NCI-H2081 (cell line): ENCODE data around the gene SNAPC4.
A peak's percentile ranks its signal among the peaks of the same experiment; 100 is the strongest.

Experiments
- DNase-seq, 2 experiments: peaks; one replicate each; lab custom pipeline; 2025; lab: John Stamatoyannopoulos, UW

SNAPC4 gene, protein sequence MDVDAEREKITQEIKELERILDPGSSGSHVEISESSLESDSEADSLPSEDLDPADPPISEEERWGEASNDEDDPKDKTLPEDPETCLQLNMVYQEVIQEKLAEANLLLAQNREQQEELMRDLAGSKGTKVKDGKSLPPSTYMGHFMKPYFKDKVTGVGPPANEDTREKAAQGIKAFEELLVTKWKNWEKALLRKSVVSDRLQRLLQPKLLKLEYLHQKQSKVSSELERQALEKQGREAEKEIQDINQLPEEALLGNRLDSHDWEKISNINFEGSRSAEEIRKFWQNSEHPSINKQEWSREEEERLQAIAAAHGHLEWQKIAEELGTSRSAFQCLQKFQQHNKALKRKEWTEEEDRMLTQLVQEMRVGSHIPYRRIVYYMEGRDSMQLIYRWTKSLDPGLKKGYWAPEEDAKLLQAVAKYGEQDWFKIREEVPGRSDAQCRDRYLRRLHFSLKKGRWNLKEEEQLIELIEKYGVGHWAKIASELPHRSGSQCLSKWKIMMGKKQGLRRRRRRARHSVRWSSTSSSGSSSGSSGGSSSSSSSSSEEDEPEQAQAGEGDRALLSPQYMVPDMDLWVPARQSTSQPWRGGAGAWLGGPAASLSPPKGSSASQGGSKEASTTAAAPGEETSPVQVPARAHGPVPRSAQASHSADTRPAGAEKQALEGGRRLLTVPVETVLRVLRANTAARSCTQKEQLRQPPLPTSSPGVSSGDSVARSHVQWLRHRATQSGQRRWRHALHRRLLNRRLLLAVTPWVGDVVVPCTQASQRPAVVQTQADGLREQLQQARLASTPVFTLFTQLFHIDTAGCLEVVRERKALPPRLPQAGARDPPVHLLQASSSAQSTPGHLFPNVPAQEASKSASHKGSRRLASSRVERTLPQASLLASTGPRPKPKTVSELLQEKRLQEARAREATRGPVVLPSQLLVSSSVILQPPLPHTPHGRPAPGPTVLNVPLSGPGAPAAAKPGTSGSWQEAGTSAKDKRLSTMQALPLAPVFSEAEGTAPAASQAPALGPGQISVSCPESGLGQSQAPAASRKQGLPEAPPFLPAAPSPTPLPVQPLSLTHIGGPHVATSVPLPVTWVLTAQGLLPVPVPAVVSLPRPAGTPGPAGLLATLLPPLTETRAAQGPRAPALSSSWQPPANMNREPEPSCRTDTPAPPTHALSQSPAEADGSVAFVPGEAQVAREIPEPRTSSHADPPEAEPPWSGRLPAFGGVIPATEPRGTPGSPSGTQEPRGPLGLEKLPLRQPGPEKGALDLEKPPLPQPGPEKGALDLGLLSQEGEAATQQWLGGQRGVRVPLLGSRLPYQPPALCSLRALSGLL (N-terminal part only)

DNA sequence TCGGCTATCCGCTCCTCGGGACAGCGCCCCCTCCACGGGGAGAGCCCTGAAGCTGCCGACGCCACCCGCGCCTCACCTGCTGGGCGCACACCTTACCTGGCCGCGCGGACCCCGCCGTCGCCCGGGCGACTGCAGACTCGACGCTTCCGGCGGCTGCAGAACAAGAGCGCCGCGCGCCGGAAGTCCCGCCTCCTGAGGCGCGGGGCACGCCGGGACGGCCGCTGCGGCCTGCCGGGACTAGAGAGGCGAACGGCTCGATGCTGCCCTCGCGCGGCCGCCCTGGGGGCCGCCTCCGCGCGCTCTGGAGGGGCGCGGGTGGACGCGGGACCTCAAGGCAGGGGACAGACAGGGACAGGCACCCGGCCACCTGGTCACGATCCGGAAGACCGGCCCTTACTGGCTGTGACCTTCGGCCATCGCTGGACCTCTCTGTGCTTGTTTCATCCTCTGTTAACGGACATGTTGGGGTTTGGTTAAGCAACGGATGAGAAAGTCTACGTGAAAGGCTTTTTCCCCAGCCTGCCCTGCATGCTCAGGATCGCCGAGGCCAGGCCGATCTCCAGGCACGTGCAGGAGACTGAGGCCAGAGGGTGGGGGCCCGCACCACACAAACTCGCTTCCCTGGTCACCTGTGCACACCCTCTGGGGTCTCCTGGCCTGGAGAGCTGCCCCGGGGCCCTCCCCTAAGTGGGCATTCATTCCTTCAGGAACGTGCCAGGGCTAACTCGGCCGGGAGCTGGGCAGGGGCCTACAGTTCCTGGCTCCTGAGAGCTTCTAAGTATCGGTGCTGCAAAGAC is at the start of gene SNAPC4:
SNAPC4 (minus strand) TSS at position 133 of the 797 bp plus-strand sequence. CDS start 1,742 bp downstream, outside the sequence.
- peak; percentile 90 to 91 for DNase-seq

DNA sequence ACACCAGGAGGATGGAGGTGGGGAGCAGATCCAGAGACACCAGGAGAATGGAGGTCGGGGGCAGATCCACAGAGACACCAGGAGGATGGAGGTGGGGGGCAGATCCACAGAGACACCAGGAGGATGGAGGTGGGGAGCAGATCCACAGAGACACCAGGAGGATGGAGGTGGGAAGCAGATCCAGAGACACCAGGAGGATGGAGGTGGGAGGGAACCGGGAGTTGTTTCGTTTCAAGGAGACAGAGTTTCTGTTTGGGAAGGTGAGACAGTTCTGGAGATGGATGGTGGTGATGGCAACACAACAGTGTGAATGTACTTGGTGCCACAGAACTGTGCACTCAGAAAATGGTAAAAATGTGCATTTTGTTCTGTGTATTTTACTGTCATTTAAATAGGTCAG is 48.7 kb upstream of the SNAPC4 start:
- no peak for DNase-seq

DNA sequence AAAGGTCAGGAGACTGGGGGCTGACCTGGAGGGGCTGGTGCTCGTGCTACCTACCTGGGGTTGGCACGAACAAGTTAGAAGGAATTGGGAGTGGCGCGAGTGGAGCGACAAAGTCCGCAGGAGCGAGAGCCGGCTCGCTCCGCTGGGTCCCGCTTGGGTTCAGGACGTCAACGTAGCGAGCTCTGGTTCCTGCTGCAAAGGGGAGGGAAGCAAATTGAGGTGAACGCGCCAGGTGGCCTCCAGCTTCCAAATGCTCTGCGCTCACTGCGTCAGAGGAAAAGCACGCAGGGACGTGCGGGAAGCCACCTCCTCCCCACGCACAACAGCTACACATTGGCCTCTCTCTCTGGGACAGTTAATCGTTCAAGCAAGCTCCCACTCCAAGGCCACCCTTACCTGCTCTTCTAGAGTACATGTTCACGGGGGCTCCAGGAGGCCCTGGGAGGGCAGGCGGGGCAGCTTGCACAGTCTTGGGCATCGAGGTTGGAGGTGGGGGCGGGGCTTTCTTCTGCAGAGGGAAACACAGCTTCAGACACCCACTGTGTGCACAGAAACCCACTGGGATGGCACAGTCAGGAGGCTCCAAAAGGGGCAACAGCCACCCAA is 47.3 kb upstream of the SNAPC4 start:
- no peak for DNase-seq

DNA sequence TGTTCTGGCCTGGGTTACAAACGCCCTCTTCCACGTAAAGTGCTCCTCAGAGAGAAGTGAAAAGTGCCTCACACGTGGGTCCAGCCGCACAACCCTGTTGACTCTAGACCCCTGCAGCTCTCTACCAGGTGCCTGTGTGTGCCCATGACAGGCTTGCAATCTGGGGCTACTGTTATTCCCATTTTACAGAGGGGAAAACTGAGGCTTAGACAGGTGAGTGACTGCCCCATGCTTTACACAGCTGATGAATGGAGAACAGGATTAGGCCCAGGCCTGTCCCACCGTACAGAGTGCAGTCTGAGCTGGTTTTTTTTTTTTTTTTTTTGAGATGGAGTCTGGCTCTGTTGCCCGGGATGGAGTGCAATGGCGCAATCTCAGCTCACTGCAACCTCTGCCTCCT is 45.8 kb upstream of the SNAPC4 start:
- DNase-seq, result no peak

DNA sequence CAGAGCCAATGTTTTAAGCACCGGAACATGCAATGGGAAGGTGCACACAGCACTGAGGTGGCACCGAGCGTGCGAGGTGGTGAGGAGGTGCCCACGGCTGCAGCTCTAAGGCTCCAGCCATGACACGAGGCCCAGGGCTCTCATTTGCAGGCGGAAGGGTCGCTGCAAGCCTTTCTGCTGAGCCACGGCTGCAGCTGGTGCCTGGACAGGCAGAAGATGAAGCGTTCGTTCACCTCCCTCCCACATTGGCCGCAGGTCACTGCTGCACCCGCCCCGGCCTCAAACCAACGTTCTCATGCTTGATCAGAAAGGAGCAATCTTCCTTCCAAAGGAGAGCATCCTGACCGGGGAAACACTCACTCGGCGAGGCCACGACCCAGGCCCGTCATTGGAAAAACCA is 44.1 kb upstream of the SNAPC4 start:
- no peak for DNase-seq

DNA sequence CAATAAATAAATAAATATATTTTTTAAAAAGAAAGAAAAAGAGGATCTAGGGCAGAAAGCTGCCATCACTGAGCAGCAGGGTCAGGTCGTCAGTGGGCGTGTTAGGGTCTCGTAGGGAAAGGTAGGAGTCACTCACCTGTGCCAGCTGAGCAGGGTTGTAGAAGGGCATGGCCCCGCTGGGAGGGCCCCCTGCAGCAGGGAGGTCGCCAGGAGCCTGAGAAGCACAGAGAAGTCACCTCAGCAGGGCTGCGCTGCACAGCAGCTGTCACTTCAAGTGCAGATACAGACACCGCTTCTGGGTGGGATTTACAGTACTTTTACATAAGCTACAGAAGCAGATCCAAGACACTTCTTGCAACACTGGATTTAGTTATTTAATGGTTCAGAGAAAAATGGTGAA is 43.7 kb upstream of the SNAPC4 start:
- no peak for DNase-seq

DNA sequence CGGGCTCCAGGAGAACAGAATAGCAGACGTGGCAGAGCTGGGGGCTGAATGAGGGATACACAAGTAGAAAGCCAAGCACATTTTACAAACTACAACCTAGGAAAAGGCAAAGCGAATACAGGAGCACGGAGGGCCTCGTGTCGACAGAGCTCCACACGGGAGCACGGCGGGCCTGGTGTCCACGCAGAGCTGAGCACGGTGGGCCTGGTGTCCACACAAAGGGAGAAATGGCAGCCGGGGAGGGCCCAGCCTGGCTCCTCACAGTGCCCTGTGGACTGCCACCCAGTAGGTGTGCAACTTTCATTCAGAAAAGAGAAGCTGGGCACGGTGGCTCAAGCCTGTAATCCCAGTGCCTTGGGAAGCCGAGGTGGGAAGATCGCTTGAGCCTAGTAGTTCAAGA is 43.1 kb upstream of the SNAPC4 start:
- DNase-seq, result no peak

DNA sequence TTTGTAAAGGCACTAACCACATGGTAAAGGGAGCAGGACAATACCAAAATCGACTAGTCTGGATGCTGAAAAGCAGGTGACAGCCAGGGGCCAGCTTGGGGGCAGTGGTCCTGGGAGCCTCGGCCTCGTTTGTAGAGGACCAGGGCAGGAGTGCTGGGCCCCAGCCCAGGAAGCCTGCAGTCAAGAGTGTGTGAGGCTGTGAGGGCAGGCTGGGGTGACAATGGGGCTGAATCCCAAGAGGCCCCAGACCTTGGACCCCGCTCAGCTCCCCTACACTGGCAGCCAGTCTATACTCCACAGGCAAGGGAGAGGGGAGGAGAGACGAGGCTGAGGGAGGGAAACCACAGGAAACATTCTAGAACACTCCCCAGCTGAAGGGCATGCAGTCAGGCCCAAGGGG is 42.3 kb upstream of the SNAPC4 start:
- DNase-seq, result no peak

DNA sequence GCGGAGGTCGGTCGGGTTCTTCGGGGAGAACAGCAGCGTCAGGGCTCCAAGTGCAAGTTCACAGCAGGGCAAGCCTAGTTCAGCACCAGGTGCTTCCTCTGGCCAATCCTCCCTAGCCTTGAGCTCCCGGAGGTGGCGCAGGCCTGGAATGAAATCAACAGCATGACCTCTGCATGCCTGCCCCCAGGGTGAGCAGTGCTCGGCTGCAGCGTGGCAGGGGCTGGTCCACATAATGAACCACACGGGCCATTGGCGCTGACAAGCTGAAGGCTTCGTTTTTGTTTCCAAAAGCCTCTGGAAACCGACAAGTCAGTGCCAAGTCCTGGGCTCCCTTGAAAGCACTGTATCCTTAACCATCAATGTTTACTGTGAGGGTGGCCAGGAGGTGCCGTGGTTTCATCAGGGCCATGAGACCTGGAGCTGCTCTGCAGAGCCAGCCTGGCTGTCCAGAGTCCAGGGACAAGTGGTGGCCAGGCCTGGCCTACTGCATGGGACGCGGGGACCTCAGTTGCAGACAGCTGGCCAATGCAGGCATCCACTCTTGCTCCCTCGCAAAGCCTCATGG is 41.8 kb upstream of the SNAPC4 start:
- no peak for DNase-seq

DNA sequence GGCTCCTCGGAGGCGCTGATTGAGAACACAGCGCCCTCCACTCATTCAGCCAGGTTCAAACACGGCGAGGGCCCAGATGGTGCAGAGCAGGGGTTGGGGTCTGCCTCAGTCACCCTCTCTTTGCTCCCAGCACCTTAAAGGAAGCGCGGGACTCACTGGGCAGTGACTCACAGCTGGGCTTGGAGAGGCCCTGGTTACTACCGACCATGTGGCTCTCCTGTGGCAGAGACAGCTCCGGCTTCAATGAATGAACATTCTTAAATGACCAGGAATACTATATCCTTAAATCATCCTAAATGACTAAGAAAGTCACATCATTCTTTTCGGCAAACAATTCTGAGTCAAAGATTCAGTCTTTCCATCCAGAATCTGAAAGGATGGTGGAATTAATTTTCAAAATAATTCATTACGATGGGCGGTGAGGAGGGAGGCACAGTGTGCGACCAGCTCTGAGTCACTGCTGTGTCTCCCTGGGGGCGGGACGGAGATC is 41.3 kb upstream of the SNAPC4 start:
- DNase-seq, result no peak

DNA sequence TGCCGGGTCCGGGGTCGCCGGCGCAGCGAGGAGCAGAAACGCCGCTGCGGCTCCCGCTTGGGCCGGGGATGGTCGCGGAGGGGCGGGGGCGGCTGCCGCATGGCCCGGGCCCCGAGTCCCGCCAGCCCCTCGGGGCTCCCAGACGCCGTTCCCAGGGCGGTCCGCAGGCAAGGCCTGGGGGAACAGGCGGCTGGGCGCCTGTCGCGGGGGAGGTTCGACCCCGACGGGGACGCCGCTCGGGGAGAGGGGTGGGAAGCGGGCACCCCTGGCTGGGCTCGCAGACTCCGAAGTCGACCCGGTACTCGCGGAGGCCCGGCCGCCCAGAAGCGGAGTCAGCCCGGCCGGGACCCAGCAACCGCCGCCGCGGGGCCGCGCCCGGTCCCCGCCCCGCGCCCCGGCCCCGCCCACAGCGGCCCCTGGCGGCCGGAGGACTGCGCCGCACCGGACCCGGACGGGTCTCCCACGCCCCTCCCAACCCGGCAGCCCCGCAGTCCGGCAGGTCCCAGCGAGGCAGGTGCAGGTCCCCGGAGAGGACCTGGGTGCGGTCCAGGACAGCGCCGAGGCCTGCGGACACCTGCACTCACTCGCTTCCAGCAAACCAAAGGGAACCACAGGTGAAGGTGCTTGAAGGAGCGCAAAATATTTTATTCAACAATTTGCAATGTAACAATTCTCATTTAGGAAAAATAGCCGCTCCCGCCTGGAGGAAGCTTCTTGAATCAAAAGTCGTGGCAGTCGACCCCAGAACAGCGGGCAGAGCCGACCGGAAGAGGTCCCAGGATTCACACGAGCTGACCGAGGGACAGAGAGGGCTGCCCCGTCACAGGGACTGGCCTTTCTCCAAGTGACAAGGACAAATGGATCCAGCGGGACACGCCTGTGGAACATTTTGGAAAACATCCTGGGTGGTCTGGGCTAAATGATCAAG is 39.8 kb upstream of the SNAPC4 start, which contains the start of gene INPP5E:
INPP5E (minus strand) TSS at position 365 of the 928 bp plus-strand sequence. CDS start 426 bp downstream, outside the sequence.
- peak; percentile 66 to 68 for DNase-seq

DNA sequence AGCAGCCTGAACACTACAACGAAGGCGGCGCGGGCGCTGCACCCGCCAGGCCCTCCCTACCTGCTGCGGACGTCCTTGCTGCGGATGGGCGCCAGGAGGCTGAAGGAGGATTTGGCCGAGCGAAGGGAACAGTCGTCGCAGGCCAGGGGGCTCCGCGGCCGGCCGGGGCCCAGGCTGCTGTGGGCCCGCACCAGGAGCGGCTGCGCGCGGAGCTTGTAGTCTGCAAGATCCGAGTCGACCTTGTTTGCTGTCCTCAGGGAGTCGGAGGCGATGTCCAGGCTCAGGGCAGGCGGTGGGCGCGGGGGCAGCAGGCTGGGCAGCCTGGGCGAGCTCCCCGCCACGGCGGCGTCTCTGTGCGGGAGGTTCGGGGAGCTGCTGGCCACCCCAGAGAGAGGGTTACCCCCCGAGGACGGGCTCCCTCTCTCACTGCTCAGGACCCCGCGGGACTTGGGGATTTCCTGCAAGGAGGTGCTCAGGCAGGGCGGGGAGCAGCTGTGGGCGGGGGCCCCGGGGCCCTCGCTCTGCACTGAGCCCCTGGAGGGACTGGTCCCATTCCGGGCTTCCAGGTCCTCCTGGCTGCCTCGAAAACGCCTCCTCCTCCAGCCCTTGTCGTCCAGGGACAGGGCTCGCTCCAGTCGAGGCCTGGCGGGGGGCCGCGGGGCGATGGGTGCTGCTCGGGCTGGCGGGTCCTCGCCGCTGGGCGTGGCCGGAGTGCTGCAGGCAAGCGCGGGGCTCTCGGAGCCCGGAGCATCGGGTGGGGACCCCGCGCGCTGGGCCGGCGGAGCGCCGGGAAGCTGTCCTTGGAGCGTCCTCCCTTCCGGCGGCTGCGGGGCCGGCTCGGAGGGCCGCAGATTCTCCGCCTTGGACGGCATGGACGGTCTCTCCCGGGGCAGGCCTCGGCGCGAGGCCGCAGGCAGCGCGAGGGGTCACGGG is 38.8 kb upstream of the SNAPC4 start:
- DNase-seq, result peak; percentile 6 to 21

DNA sequence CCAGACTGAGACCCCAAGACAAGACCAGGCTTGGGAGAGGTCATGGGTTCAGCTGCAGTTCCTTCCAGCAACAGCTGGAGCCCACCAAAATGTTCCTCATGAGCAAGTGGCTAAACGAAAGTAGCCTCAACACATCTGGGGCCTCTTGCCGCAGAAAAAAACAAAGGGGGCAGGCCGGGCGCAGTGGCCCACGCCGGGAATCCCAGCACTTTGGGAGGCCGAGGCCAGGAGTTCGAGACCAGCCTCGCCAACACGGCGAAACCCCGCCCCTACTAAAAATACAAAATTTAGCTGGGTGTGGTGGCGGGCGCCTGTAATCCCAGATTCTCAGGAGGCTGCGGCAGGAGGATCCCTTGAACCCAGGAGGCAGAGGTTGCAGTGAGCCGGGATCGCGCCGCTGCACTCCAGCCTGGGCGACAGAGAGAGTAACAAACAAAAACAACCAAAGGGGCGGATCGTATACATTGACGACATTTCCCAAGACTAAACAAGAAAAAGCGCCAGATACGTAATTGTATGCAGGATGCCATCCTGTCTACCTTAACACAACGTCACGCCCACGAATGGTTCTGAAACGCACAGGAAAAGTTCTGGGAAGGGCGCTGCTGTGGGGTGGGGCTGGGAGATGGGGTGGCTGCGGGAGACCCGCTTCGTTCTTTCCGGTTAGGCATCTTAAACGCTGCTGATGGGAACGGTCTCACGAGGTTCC is 38.0 kb upstream of the SNAPC4 start:
- DNase-seq, result no peak

DNA sequence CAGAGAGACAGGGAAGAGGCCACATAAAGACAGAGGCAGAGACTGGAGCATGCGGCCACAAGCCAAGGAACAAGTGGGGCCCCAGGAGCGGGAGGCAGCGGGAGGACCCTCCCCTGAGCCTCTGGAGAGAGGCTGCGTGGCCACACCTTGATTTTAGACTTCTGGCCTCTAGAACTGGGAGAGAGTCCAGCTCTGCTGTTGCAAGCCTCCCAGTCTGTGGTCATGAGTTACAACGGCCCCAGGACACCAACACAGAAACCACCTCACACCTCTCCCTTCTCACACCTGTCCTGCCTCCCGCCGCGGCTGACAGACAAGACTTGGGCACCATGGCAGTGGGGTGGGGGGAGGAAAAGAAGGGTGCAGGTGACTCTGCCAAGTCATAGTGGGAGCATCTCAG is 37.5 kb upstream of the SNAPC4 start:
- no peak for DNase-seq

DNA sequence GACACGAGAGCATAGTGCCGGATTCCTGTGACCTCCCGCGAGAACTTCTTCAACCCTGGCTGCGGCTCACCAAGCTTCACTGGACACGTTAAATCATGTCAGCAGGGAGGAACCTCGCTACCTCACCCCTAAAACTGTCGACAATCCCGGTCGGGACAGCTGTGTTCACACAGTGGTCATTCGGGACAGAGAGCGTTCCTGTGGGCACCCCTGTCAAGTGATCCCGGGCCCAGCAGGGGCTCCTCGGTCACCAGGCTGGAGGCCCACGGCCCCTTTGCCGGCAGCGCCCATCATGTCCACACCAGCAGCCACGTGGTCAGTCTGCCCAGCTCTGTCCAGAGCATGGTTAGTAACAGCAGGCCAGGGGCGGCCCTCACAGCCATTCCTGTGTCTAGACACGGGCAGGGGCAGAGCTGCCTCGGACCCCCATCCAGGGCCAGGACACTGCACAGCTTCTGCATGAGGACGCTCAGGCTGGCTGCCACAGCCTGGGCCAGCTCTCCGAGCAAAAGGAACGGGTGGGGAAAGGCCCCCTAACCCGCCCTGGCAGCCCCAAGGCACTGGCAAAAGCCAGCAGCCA is 36.2 kb upstream of the SNAPC4 start:
- no peak for DNase-seq

DNA sequence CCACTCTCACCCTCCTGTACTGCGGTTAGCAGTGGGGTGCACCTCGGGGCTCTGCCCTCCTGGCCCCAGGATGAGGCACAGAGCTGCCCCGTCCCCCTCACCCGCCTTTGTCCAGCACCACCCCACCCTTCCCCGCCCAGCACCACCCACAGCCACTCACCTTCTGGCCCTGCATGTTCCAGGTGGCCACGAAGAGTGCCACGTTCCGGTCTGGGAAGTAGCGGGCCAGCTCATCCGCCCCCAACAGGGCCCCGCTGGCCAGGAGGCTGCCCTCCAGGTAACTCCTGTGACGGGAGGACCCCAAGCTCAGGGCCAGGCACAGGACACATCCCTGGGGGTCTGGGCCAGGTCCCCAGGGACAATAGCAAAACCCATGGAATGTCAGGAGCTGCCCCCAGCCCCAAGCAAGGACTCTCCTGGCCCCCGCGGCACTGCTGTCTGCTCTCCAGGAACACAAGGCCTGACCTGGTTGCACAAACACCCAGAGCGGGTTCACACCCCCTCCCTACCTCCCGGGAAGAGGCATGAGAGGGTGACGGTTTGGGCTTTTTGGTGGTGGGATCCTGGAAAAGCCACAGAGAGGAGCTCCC is 34.7 kb upstream of the SNAPC4 start:
- DNase-seq, result no peak
